Smooth muscle cell (in vitro differentiated cells): ENCODE measurements around the gene DIDO1. TPM values are rescaled to one million over a fixed set of nuclear protein-coding genes. Genes with fewer than 3 reads are reported as not detected.

Experiments
- DNase-seq: peaks from one replicate; lab custom pipeline; 2025; ENCODE audit not compliant: unreplicated experiment; lab: John Stamatoyannopoulos, UW
- H2AFZ ChIP-seq: fragments of 200-600 bp; sonication (generic); 2 replicates; pipeline ENCODE4 v1.6.0; 2016; ENCODE audit warnings: antibody characterized with exemption, low read depth, mild to moderate bottlenecking
- H3F3A ChIP-seq: fragments of 200-600 bp; sonication (generic); 2 replicates; pipeline ENCODE4 v1.6.0; 2017; ENCODE audit warnings: antibody characterized with exemption, low read depth
- H3K27ac ChIP-seq: fragments of 200-600 bp; sonication (generic); 2 replicates; pipeline ENCODE4 v1.5.1; 2016; ENCODE audit warnings: low read depth, mild to moderate bottlenecking
- H3K27me3 ChIP-seq: fragments of 200-600 bp; sonication (generic); 2 replicates; pipeline ENCODE4 v1.6.1; 2016; ENCODE audit warnings: low read depth, mild to moderate bottlenecking
- H3K36me3 ChIP-seq: fragments of 200-600 bp; sonication (generic); 2 replicates; pipeline ENCODE4 v1.5.1; 2016; ENCODE audit warnings: low read depth
- H3K4me1 ChIP-seq: fragments of 200-600 bp; sonication (generic); 2 replicates; pipeline ENCODE4 v1.5.1; 2016; ENCODE audit warnings: low read depth
- H3K4me2 ChIP-seq: fragments of 200-600 bp; sonication (generic); 2 replicates; pipeline ENCODE4 v1.6.0; 2016; ENCODE audit warnings: mild to moderate bottlenecking
- H3K4me3 ChIP-seq: fragments of 200-600 bp; sonication (generic); 2 replicates; pipeline ENCODE4 v1.5.1; 2016; ENCODE audit warnings: mild to moderate bottlenecking
- H3K79me2 ChIP-seq: fragments of 200-600 bp; sonication (generic); 2 replicates; pipeline ENCODE4 v1.6.0; 2016; ENCODE audit warnings: low read depth, mild to moderate bottlenecking
- H3K9ac ChIP-seq: fragments of 200-600 bp; sonication (generic); 2 replicates; pipeline ENCODE4 v1.6.0; 2016; ENCODE audit warnings: low read depth
- H3K9me3 ChIP-seq: fragments of 200-600 bp; sonication (generic); replicated peaks from 2 replicates; pipeline ENCODE4 v1.5.1; 2016; ENCODE audit warnings: low read depth
- H4K20me1 ChIP-seq: fragments of 200-600 bp; sonication (generic); 2 replicates; pipeline ENCODE4 v1.6.0; 2016; ENCODE audit warnings: low read depth
- WGBS: methylation state at CpG from one replicate; pipeline ENCODE4 v1.1.7; 2016; ENCODE audit warnings: low lambda C conversion rate; 5-methylcytosine and 5-hydroxymethylcytosine counted together
- polyA plus RNA-seq: library from polyadenylated mRNA; unstranded; fragments of >200 nt; fragmentation: Nextera tagmentation; extraction: Ambion mirVana; gene quantifications from 2 replicates; pipeline ENCODE4 v1.2.1, GENCODE V29; 2016
- total RNA-seq: library from RNA; depleted of rRNA; stranded (reverse); fragments of >200 nt; gene quantifications from 2 replicates; pipeline ENCODE4 v1.2.3, GENCODE V29; 2014
- TF ChIP-seq, protein P1 (sequence below): fragments of 200-600 bp; sonication (generic); IDR thresholded peaks from 2 replicates; pipeline ENCODE4 v1.5.1; 2017; ENCODE audit warnings: borderline replicate concordance, mild to moderate bottlenecking, antibody characterized with exemption; ENCODE audit not compliant: insufficient read depth, poor library complexity, severe bottlenecking

The DIDO1 gene
- total and polyA plus RNA-seq, 2 experiments from 2014 or later, result 16.0 to 25.8 TPM

DNA sequence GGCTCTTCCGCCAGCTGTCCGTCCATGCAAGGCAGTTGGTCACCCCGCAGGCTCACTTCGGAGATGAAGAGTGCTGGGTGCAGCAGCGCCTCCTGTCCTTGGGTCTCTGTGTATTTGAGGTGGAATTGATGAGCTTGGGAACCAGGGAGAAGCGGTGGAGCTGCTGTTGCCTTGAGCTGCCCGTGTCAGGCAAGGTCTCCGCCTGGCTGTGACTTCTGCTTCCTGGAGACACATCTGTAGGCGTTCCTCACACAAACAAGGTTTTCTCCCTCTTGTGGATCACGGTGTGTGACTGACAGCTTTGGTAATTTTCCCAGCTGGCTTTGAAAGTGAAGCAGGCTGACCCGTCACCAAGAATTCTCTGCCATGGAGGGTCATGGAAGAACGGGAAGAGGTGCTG lies 23.7 kb upstream of the DIDO1 start:
- Histone ChIP-seq H4K20me1 (peaks cover 28% of the 10 kb centered on the region), H3K36me3 (peaks cover 7% of the 10 kb centered on the region), H3K4me3 (no peak overlapping the region), H2AFZ (no peak overlapping the region), H3K27ac (no peak overlapping the region), H3K4me1 (peaks cover 18% of the 10 kb centered on the region), H3K79me2 (peaks cover 21% of the 10 kb centered on the region), H3F3A (peaks cover 8% of the 10 kb centered on the region), H3K9me3 (no peaks in the 10 kb centered on the region), H3K4me2 (no peak overlapping the region), H3K27me3 (no peaks in the 10 kb centered on the region), H3K9ac (no peak overlapping the region)
- TF ChIP-seq, protein P1, sequence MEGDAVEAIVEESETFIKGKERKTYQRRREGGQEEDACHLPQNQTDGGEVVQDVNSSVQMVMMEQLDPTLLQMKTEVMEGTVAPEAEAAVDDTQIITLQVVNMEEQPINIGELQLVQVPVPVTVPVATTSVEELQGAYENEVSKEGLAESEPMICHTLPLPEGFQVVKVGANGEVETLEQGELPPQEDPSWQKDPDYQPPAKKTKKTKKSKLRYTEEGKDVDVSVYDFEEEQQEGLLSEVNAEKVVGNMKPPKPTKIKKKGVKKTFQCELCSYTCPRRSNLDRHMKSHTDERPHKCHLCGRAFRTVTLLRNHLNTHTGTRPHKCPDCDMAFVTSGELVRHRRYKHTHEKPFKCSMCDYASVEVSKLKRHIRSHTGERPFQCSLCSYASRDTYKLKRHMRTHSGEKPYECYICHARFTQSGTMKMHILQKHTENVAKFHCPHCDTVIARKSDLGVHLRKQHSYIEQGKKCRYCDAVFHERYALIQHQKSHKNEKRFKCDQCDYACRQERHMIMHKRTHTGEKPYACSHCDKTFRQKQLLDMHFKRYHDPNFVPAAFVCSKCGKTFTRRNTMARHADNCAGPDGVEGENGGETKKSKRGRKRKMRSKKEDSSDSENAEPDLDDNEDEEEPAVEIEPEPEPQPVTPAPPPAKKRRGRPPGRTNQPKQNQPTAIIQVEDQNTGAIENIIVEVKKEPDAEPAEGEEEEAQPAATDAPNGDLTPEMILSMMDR, result no peak
- DNase-seq, result no peak
- WGBS, result 94% methylated on average over 12 of the region's 12 CpGs

DNA sequence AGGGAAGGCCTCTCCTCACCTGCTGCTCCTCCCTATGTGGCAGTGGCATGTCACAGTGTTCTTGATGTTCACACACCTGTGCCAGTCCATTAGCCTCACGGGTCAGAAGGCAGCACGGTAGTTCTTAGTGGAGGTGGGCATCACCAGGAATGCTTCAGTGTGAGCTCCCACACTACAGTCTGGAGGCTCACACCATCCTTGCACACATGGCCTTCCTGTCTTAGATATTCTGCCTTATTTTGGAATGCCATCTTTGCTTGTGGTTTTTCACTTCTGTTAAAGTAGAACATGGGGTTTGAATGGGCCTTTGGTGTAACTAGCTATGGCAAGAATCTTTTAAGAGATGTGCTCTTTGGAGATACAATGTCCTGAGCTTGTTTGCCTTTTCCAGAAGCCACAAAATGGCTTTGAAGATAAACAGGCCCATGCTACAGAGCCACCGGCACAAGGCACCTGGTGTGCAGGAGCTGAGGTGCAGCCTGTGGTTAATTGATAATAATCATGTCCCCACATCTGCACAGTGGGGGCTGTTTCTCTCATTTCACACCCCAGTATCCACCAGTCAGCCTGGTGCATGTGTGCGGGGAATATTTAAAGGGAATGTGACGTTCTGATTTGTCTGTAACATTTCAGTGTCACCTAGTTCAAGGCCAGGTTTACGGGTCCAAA lies 23.0 kb upstream of the DIDO1 start:
- 96% methylated on average over 6 of the region's 6 CpGs for WGBS
- H3K27me3 ChIP-seq, result no peaks in the 10 kb centered on the region
- peaks cover 8% of the 10 kb centered on the region for H3F3A ChIP-seq
- H3K4me2 ChIP-seq, result no peak overlapping the region
- DNase-seq, result no peak
- H3K9ac ChIP-seq, result no peak overlapping the region
- peaks cover 15% of the 10 kb centered on the region for H3K79me2 ChIP-seq
- H3K36me3 ChIP-seq, result peaks cover 7% of the 10 kb centered on the region
- H3K9me3 ChIP-seq, result no peaks in the 10 kb centered on the region
- no peak overlapping the region for H2AFZ ChIP-seq
- H3K4me3 ChIP-seq, result no peak overlapping the region
- H3K4me1 ChIP-seq, result peaks cover 14% of the 10 kb centered on the region
- H3K27ac ChIP-seq, result no peak overlapping the region
- peaks cover 28% of the 10 kb centered on the region for H4K20me1 ChIP-seq
- TF ChIP-seq, protein P1, result no peak

DNA sequence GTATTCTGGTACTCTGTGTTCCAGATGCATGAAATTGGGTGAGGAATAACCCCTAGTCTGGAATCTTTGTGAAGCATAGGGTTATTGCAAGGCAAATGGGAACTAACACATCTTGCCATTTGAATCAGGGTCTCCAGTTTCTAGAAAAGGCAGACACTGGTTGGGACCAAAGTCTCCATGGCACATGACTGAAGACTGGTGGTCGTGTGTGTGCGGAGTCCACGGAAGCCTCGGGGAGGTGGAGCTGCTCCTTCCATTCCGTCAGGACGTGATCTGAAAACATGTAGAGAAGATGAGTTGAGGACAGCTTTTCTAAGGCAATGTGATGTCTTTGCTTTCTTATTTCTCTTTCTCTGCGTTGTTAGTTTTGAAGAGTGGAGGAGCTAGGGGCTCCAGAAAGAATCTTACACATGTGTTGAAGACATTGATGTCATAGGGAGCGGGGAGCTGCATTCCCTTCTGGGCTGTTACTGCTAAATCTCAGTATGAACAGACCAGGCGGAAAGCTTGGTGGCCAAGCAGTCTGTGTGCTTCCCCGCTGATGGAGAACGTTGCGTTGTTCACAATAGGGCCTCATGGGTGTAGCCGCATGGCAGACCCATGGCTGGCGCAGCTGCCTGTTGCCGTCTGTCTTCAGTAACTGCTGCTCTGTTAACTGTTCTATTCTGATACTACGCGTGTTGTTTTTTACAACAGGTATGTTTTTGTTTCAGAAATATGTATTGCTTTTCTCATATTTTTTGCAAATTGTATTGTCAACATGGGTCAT lies 21.4 kb upstream of the DIDO1 start:
- no peak for DNase-seq
- Histone ChIP-seq H3K4me3 (no peak overlapping the region), H3K9me3 (no peaks in the 10 kb centered on the region), H2AFZ (no peak overlapping the region), H3K4me1 (no peaks in the 10 kb centered on the region), H3K27ac (no peak overlapping the region), H3K27me3 (no peaks in the 10 kb centered on the region), H4K20me1 (peaks cover 28% of the 10 kb centered on the region), H3K9ac (no peak overlapping the region), H3K4me2 (no peak overlapping the region), H3K36me3 (peaks cover 7% of the 10 kb centered on the region), H3K79me2 (peaks cover 14% of the 10 kb centered on the region), H3F3A (peaks cover 8% of the 10 kb centered on the region)
- TF ChIP-seq, protein P1, result no peak
- WGBS, result 98% methylated on average over 17 of the region's 17 CpGs
